ENCODE data around the gene EWSR1. TPM values are rescaled to one million over a fixed set of nuclear protein-coding genes. Genes with fewer than 3 reads are reported as not detected.

Gene EWSR1
- total and polyA plus RNA-seq, 2 experiments from 2014 or later = 391 to 427 TPM

DNA sequence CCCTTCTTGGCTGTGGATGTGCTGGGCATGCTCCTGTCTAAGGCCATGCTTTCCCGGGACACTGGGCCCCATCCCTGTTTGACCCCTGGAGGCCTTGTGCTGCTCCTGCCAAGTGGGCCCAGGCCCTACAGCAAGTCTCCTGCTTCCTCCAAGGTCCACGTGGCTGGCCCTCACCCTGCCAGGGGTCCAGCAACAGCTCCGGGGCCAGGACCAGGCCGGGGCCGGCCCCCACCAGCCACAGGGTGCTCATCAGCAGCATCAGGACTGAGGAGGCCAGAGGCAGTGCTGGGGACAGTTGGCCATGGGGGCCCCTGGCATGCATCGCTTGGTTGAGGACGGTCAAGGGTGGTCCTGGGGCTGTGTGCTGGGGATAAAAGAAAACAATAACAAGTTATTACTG lies 2.8 kb upstream of the EWSR1 start:
- peaks cover 19% of the 10 kb centered on the region for H3K4me1 Mint-ChIP-seq
- ATAC-seq = no peak
- 0 out of 2 replicates have a peak, but pooled peaks cover 2% of the 10 kb centered on the region for H3F3A ChIP-seq (replicated peaks; ENCODE audit: low read depth)

More for the DNA sequence above, 2.8 kb upstream of the EWSR1 start:
- Histone ChIP-seq H3K27ac (ENCODE audit: low read depth) (no peak overlapping the region), H3K27me3 (ENCODE audit: insufficient read depth) (no peaks in the 10 kb centered on the region), H4K20me1 (replicated peaks; ENCODE audit: insufficient read depth) (peaks cover 14% of the 10 kb centered on the region), H3K4me1 (ENCODE audit: insufficient read depth) (peaks cover 21% of the 10 kb centered on the region), H3K36me3 (ENCODE audit: insufficient read depth) (peaks cover 11% of the 10 kb centered on the region; the same call in 1 of the 2 replicates), H3K4me2 (no peak overlapping the region), H3K79me2 (replicated peaks; ENCODE audit: insufficient read depth) (peaks cover 43% of the 10 kb centered on the region), H3K9me2 (ENCODE audit: insufficient read depth) (no peaks in the 10 kb centered on the region), H3K4me3 (no peak overlapping the region), H2AFZ (no peak overlapping the region)
- peaks cover 22% of the 10 kb centered on the region for H3K27me3 Mint-ChIP-seq (ENCODE audit: insufficient read depth, low read depth, poor library complexity)
- no peak for DNase-seq (ENCODE audit: low spot score)
- H3K4me3 Mint-ChIP-seq = no peak overlapping the region
- TF ChIP-seq NANOG (IDR thresholded peaks at IDR 0.05; ENCODE audit: borderline replicate concordance) (no peak), EZH2phosphoT487 (IDR thresholded peaks at IDR 0.05; ENCODE audit: unreplicated experiment) (no peak), ZNF331 (CRISPR knock-in tag; IDR thresholded peaks at IDR 0.05; ENCODE audit: low read depth) (no peak), ZNF114 (CRISPR knock-in tag; IDR thresholded peaks at IDR 0.05) (no peak), JUNB (IDR thresholded peaks at IDR 0.05; ENCODE audit: unreplicated experiment) (no peak), CREB1 (CRISPR knock-in tag; IDR thresholded peaks at IDR 0.05; ENCODE audit: low read depth) (no peak)
- TF ChIP-seq, protein P1, sequence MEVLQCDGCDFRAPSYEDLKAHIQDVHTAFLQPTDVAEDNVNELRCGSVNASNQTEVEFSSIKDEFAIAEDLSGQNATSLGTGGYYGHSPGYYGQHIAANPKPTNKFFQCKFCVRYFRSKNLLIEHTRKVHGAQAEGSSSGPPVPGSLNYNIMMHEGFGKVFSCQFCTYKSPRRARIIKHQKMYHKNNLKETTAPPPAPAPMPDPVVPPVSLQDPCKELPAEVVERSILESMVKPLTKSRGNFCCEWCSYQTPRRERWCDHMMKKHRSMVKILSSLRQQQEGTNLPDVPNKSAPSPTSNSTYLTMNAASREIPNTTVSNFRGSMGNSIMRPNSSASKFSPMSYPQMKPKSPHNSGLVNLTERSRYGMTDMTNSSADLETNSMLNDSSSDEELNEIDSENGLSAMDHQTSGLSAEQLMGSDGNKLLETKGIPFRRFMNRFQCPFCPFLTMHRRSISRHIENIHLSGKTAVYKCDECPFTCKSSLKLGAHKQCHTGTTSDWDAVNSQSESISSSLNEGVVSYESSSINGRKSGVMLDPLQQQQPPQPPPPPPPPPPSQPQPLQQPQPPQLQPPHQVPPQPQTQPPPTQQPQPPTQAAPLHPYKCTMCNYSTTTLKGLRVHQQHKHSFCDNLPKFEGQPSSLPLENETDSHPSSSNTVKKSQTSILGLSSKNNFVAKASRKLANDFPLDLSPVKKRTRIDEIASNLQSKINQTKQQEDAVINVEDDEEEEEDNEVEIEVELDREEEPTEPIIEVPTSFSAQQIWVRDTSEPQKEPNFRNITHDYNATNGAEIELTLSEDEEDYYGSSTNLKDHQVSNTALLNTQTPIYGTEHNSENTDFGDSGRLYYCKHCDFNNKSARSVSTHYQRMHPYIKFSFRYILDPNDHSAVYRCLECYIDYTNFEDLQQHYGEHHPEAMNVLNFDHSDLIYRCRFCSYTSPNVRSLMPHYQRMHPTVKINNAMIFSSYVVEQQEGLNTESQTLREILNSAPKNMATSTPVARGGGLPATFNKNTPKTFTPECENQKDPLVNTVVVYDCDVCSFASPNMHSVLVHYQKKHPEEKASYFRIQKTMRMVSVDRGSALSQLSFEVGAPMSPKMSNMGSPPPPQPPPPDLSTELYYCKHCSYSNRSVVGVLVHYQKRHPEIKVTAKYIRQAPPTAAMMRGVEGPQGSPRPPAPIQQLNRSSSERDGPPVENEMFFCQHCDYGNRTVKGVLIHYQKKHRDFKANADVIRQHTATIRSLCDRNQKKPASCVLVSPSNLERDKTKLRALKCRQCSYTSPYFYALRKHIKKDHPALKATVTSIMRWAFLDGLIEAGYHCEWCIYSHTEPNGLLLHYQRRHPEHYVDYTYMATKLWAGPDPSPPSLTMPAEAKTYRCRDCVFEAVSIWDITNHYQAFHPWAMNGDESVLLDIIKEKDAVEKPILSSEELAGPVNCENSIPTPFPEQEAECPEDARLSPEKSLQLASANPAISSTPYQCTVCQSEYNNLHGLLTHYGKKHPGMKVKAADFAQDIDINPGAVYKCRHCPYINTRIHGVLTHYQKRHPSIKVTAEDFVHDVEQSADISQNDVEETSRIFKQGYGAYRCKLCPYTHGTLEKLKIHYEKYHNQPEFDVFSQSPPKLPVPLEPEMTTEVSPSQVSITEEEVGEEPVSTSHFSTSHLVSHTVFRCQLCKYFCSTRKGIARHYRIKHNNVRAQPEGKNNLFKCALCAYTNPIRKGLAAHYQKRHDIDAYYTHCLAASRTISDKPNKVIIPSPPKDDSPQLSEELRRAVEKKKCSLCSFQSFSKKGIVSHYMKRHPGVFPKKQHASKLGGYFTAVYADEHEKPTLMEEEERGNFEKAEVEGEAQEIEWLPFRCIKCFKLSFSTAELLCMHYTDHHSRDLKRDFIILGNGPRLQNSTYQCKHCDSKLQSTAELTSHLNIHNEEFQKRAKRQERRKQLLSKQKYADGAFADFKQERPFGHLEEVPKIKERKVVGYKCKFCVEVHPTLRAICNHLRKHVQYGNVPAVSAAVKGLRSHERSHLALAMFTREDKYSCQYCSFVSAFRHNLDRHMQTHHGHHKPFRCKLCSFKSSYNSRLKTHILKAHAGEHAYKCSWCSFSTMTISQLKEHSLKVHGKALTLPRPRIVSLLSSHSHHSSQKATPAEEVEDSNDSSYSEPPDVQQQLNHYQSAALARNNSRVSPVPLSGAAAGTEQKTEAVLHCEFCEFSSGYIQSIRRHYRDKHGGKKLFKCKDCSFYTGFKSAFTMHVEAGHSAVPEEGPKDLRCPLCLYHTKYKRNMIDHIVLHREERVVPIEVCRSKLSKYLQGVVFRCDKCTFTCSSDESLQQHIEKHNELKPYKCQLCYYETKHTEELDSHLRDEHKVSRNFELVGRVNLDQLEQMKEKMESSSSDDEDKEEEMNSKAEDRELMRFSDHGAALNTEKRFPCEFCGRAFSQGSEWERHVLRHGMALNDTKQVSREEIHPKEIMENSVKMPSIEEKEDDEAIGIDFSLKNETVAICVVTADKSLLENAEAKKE (CRISPR knock-in tag; IDR thresholded peaks at IDR 0.05) = no peak
- peaks cover 58% of the 10 kb centered on the region for H3K36me3 Mint-ChIP-seq (ENCODE audit: low read depth)
- H3K9me3 Mint-ChIP-seq = no peaks in the 10 kb centered on the region
- H3K27ac Mint-ChIP-seq = no peak overlapping the region

Data from GM23338 (cell line).